ENCODE data around the gene ARHGAP11B.
"Not testable (repeated sequence)": the region's sequence is repeated elsewhere in the genome, so short reads cannot be mapped to it uniquely, and the experiment has no call there.

The ARHGAP11B gene

GRCh38 chr15:30625436-30626193 lies at the start of gene ARHGAP11B:
Gene ARHGAP11B (plus strand): TSS chr15:30626128.
- peak; percentile 99 for DNase-seq (ENCODE audit: low read depth)

- not testable (repeated sequence) for DNase-seq (ENCODE audit: low read depth)
Observed at GRCh38 chr15:30579394-30579970, 46.4 kb upstream of the ARHGAP11B start.

GRCh38 chr15:30580716-30581115 lies 45.2 kb upstream of the ARHGAP11B start:
- not testable (repeated sequence) for DNase-seq (ENCODE audit: low read depth)

GRCh38 chr15:30598953-30599352 lies 27.0 kb upstream of the ARHGAP11B start:
- DNase-seq (ENCODE audit: low read depth), result not testable (repeated sequence)

GRCh38 chr15:30603796-30604195 lies 22.1 kb upstream of the ARHGAP11B start, which contains the start of gene GOLGA8H:
Gene GOLGA8H (plus strand): TSS chr15:30604028. CDS start chr15:30604126, 98 bp downstream.
- DNase-seq (ENCODE audit: low read depth), result not testable (repeated sequence)

GRCh38 chr15:30612271-30612670 lies 13.7 kb upstream of the ARHGAP11B start:
- DNase-seq (ENCODE audit: low read depth), result not testable (repeated sequence)

GRCh38 chr15:30621342-30621741 lies 4.6 kb upstream of the ARHGAP11B start:
- not testable (repeated sequence) for DNase-seq (ENCODE audit: low read depth)

GRCh38 chr15:30626194-30626565 lies 252 bp downstream of the ARHGAP11B start:
- DNase-seq (ENCODE audit: low read depth), result not testable (repeated sequence)

GRCh38 chr15:30626632-30627031 lies 704 bp downstream of the ARHGAP11B start:
- DNase-seq (ENCODE audit: low read depth), result not testable (repeated sequence)

- peak; percentile 43 for DNase-seq (ENCODE audit: low read depth)
Observed at GRCh38 chr15:30650012-30650929, 24.3 kb downstream of the ARHGAP11B start.

- peak; percentile 11 for DNase-seq (ENCODE audit: low read depth)
Observed at GRCh38 chr15:30661154-30661553, 35.2 kb downstream of the ARHGAP11B start.

GRCh38 chr15:30669621-30670020 lies 43.7 kb downstream of the ARHGAP11B start:
- DNase-seq (ENCODE audit: low read depth), result not testable (repeated sequence)

- peak; percentile 9 for DNase-seq (ENCODE audit: low read depth)
Observed at GRCh38 chr15:30670056-30670455, 44.1 kb downstream of the ARHGAP11B start.

GRCh38 chr15:30671309-30671708 lies 45.4 kb downstream of the ARHGAP11B start:
- no peak for DNase-seq (ENCODE audit: low read depth)

- no peak for DNase-seq (ENCODE audit: low read depth)
Observed at GRCh38 chr15:30675126-30675525, 49.2 kb downstream of the ARHGAP11B start.

- not testable (repeated sequence) for DNase-seq (ENCODE audit: low read depth)
Observed at GRCh38 chr15:30675891-30676290, 50.0 kb downstream of the ARHGAP11B start.

GRCh38 chr15:30680997-30681396 lies 55.1 kb downstream of the ARHGAP11B start:
- DNase-seq (ENCODE audit: low read depth), result not testable (repeated sequence)

- not testable (repeated sequence) for DNase-seq (ENCODE audit: low read depth)
Observed at GRCh38 chr15:30685709-30686285, 59.9 kb downstream of the ARHGAP11B start.

- DNase-seq (ENCODE audit: low read depth), result not testable (repeated sequence)
Observed at GRCh38 chr15:30686651-30687050, 60.7 kb downstream of the ARHGAP11B start.

Data from LHCN-M2 (cell line).